ENCODE results near the gene DENND4B. TPM values are rescaled to one million over a fixed set of nuclear protein-coding genes. Genes with fewer than 3 reads are reported as not detected.

Gene DENND4B
- total and polyA plus RNA-seq, 2 donors from 2014 or later, result 13.2 to 60.6 TPM

DNA sequence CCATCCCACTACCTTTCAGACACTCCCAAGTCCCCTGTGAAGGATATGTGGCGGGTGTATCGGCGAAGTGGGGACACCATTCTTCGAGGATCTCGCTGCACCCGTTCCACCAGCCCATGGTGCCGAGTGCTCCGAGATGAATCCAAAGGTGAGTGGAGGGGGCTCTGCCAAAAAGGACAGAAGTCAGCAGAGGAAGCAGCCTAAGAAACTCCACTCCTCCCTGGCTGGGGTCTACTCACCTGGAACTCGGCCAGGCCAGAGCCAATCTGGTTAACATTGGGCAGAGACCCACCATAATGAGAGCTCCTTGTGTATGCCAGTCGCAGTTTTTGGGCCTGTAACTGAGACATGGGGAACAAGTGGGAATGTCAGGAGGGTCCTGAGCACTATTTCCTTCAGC, 8.3 kb upstream of the DENND4B start:
- intact Hi-C loops (cut with DNase I), result no loop called here
- Histone ChIP-seq H3K9me3 (ENCODE audit: control insufficient read depth in 2 of 3, insufficient read depth in 1 of 3, low read length in 3 of 3) (no peaks in the 10 kb centered on the region), H3K9ac (ENCODE audit: low read length in 3 of 3) (no peak overlapping the region), H3K4me3 (ENCODE audit: low read length in 3 of 3) (no peak overlapping the region), H3K36me3 (ENCODE audit: control insufficient read depth in 2 of 3, insufficient read depth in 3 of 3, low read length in 3 of 3) (peaks cover 0 to 33% (median 22%) of the 10 kb centered on the region in 3 donors), H3K27me3 (ENCODE audit: control insufficient read depth, insufficient read depth, low read length) (no peaks in the 10 kb centered on the region), H3K27ac (ENCODE audit: low read depth in 2 of 2, low read length in 2 of 2) (no peak overlapping the region), H3K4me1 (ENCODE audit: control insufficient read depth in 2 of 3, insufficient read depth in 2 of 3, low read depth in 1 of 3, low read length in 3 of 3) (peaks cover 0 to 20% (median 14%) of the 10 kb centered on the region in 3 donors)
- FAIRE-seq, result no peak
- TF ChIP-seq, protein P1, sequence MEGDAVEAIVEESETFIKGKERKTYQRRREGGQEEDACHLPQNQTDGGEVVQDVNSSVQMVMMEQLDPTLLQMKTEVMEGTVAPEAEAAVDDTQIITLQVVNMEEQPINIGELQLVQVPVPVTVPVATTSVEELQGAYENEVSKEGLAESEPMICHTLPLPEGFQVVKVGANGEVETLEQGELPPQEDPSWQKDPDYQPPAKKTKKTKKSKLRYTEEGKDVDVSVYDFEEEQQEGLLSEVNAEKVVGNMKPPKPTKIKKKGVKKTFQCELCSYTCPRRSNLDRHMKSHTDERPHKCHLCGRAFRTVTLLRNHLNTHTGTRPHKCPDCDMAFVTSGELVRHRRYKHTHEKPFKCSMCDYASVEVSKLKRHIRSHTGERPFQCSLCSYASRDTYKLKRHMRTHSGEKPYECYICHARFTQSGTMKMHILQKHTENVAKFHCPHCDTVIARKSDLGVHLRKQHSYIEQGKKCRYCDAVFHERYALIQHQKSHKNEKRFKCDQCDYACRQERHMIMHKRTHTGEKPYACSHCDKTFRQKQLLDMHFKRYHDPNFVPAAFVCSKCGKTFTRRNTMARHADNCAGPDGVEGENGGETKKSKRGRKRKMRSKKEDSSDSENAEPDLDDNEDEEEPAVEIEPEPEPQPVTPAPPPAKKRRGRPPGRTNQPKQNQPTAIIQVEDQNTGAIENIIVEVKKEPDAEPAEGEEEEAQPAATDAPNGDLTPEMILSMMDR (IDR thresholded peaks at IDR 0.05; ENCODE audit: borderline replicate concordance, extremely low read depth, insufficient read depth), result no peak
- peak in 1 of 5 donors; percentile 56 for DNase-seq

DNA sequence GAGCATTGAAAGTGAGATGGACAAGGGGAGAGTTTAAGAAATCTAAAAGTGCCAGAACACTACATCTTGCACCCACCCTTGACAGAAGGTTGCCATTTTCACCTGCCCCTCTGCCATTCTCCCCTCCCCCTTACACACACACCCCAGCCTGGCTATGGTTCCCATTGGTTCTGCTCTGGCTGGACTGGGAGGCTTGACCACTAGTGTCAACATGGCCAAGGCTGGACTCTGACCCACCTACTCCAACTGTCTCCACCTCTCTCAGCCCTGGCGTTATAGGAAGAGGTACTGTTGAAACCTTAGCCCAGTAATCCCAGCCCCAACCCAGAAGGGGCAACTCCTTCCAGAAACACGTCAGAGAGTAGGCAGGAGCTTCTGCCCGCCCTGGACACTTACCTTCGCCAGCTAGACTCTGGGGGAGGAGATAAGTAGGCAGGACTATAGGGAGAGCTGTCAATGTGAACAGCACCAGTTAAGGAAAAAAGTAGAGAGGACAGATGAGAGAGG, 7.4 kb upstream of the DENND4B start:
- Histone ChIP-seq H3K9me3 (ENCODE audit: control insufficient read depth in 2 of 3, insufficient read depth in 1 of 3, low read length in 3 of 3) (no peaks in the 10 kb centered on the region), H3K36me3 (ENCODE audit: control insufficient read depth in 2 of 3, insufficient read depth in 3 of 3, low read length in 3 of 3) (peaks cover 0 to 38% (median 22%) of the 10 kb centered on the region in 3 donors), H3K9ac (ENCODE audit: low read length in 3 of 3) (no peak overlapping the region), H3K27me3 (ENCODE audit: control insufficient read depth, insufficient read depth, low read length) (no peaks in the 10 kb centered on the region), H3K27ac (ENCODE audit: low read depth in 2 of 2, low read length in 2 of 2) (no peak overlapping the region), H3K4me1 (ENCODE audit: control insufficient read depth in 2 of 3, insufficient read depth in 2 of 3, low read depth in 1 of 3, low read length in 3 of 3) (peaks cover 0 to 18% (median 14%) of the 10 kb centered on the region in 3 donors), H3K4me3 (ENCODE audit: low read length in 3 of 3) (no peak overlapping the region)
- TF ChIP-seq, protein P1 (IDR thresholded peaks at IDR 0.05; ENCODE audit: borderline replicate concordance, extremely low read depth, insufficient read depth), result no peak
- DNase-seq, result peak in 1 of 5 donors; percentile 14
- no peak for FAIRE-seq
- intact Hi-C loops (cut with DNase I), result no loop called here

DNA sequence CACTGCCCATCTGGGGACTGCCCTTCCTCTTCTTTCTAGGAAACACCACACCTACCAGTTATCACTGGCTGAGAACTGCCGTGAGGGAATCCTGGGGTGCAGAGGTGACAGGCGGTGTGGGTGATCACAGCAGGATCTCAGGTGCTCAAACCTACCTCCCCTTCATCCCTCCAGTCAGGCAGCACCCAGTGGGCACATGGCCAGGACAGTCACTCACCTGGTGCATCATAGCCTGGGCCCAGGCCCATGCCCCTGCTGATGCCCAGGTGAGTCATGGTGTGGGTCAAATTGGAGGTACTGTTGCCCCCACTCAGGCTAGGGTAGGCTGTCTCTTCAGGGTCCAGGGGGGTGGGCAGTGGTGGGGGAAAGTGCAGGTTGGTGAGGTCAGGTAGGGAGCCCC, 5.3 kb upstream of the DENND4B start:
- H3K4me1 ChIP-seq (ENCODE audit: control insufficient read depth in 2 of 3, insufficient read depth in 2 of 3, low read depth in 1 of 3, low read length in 3 of 3), result peaks cover 0 to 9% (median 8%) of the 10 kb centered on the region in 3 donors
- no peak overlapping the region for H3K27ac ChIP-seq (ENCODE audit: low read depth in 2 of 2, low read length in 2 of 2)
- no peak overlapping the region for H3K9ac ChIP-seq (ENCODE audit: low read length in 3 of 3)
- H3K4me3 ChIP-seq (ENCODE audit: low read length in 3 of 3), result no peak overlapping the region
- peaks cover 0 to 41% (median 25%) of the 10 kb centered on the region in 3 donors for H3K36me3 ChIP-seq (ENCODE audit: control insufficient read depth in 2 of 3, insufficient read depth in 3 of 3, low read length in 3 of 3)
- no peaks in the 10 kb centered on the region for H3K27me3 ChIP-seq (ENCODE audit: control insufficient read depth, insufficient read depth, low read length)
- no peaks in the 10 kb centered on the region for H3K9me3 ChIP-seq (ENCODE audit: control insufficient read depth in 2 of 3, insufficient read depth in 1 of 3, low read length in 3 of 3)
- peak in 1 of 5 donors; percentile 45 for DNase-seq
- intact Hi-C loops (cut with DNase I), result no loop called here
- TF ChIP-seq, protein P1 (IDR thresholded peaks at IDR 0.05; ENCODE audit: borderline replicate concordance, extremely low read depth, insufficient read depth), result no peak
- no peak for FAIRE-seq

DNA sequence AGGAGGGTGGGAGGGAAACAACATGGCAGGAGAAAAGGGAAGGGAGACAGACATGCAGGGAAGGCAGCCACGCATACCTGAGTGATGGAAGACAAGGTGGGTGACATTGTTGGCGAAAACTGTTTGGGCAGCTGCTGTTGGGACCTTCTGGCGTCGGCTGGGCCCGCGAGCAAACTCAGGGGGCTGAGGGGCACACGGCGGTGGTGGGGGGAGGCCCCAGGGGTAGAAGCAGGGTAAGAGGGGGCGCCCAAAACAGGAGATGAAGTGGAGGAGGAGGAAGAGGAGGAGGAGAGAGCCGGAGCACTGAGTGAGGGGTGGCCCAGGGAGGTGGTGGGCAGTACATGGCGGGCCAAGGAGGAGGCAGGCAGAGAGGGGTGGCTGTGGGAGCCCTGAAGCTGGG, 4.7 kb upstream of the DENND4B start:
- intact Hi-C loops (cut with DNase I), result no loop called here
- Histone ChIP-seq H3K9ac (ENCODE audit: low read length in 3 of 3) (no peak overlapping the region), H3K36me3 (ENCODE audit: control insufficient read depth in 2 of 3, insufficient read depth in 3 of 3, low read length in 3 of 3) (peaks cover 0 to 41% (median 25%) of the 10 kb centered on the region in 3 donors), H3K27ac (ENCODE audit: low read depth in 2 of 2, low read length in 2 of 2) (no peak overlapping the region), H3K9me3 (ENCODE audit: control insufficient read depth in 2 of 3, insufficient read depth in 1 of 3, low read length in 3 of 3) (no peaks in the 10 kb centered on the region), H3K27me3 (ENCODE audit: control insufficient read depth, insufficient read depth, low read length) (no peaks in the 10 kb centered on the region), H3K4me1 (ENCODE audit: control insufficient read depth in 2 of 3, insufficient read depth in 2 of 3, low read depth in 1 of 3, low read length in 3 of 3) (peaks cover 0 to 6% (median 4%) of the 10 kb centered on the region in 3 donors), H3K4me3 (ENCODE audit: low read length in 3 of 3) (no peak overlapping the region)
- DNase-seq (peak in 1 of 5 donors; percentile 35), FAIRE-seq (no peak)
- TF ChIP-seq, protein P1 (IDR thresholded peaks at IDR 0.05; ENCODE audit: borderline replicate concordance, extremely low read depth, insufficient read depth), result no peak

All from kidney (tissue), 14 donors.